Cardiac muscle cell (in vitro differentiated cells and primary cell): ENCODE data around the gene CRTC1. TPM values are rescaled to one million over a fixed set of nuclear protein-coding genes. Genes with fewer than 3 reads are reported as not detected.

Experiments
- DNase-seq, 2 donors: peaks; one replicate each; pipeline versions ENCODE4 v3.0.0 to v3.0.0-alpha.2; 2010 to 2017; ENCODE audit warnings: low read depth in 1 of 2, low spot score in 1 of 2
- H3K27ac ChIP-seq: fragments of 200-600 bp; sonication (generic); 2 replicates; pipeline ENCODE4 v1.5.1; 2016
- H3K27me3 ChIP-seq: fragments of 200-600 bp; sonication (generic); 2 replicates; pipeline ENCODE4 v1.6.0; 2016; ENCODE audit warnings: control low read depth
- H3K36me3 ChIP-seq: fragments of 200-600 bp; sonication (generic); 2 replicates; pipeline ENCODE4 v1.5.1; 2016; ENCODE audit warnings: control low read depth
- H3K4me1 ChIP-seq: fragments of 200-600 bp; sonication (generic); 2 replicates; pipeline ENCODE4 v1.8.1; 2017; ENCODE audit warnings: low read depth, mild to moderate bottlenecking, mixed run types
- H3K4me3 ChIP-seq: fragments of 200-600 bp; sonication (generic); 2 replicates; pipeline ENCODE4 v1.5.1; 2016; ENCODE audit warnings: mild to moderate bottlenecking
- H3K9me3 ChIP-seq: fragments of 200-600 bp; sonication (generic); 2 replicates; pipeline ENCODE4 v1.5.1; 2017; ENCODE audit warnings: low read depth, mild to moderate bottlenecking, control low read depth
- polyA plus RNA-seq: library from polyadenylated mRNA; unstranded; fragments of >200 nt; fragmentation: Nextera tagmentation; extraction: Ambion mirVana; gene quantifications from 2 replicates; pipeline ENCODE4 v1.2.1, GENCODE V29; 2016
- total RNA-seq: library from RNA; depleted of rRNA; stranded (reverse); fragments of >200 nt; gene quantifications from 2 replicates; pipeline ENCODE4 v1.2.3, GENCODE V29; 2016
- TF ChIP-seq, protein P1 (sequence below): IDR thresholded peaks from 2 replicates; pipeline ENCODE4 v1.5.1; 2012; ENCODE audit warnings: low read depth, mild to moderate bottlenecking, low read length

The CRTC1 gene
- total and polyA plus RNA-seq, 2 experiments from 2014 or later: 4.0 to 13.8 TPM

DNA sequence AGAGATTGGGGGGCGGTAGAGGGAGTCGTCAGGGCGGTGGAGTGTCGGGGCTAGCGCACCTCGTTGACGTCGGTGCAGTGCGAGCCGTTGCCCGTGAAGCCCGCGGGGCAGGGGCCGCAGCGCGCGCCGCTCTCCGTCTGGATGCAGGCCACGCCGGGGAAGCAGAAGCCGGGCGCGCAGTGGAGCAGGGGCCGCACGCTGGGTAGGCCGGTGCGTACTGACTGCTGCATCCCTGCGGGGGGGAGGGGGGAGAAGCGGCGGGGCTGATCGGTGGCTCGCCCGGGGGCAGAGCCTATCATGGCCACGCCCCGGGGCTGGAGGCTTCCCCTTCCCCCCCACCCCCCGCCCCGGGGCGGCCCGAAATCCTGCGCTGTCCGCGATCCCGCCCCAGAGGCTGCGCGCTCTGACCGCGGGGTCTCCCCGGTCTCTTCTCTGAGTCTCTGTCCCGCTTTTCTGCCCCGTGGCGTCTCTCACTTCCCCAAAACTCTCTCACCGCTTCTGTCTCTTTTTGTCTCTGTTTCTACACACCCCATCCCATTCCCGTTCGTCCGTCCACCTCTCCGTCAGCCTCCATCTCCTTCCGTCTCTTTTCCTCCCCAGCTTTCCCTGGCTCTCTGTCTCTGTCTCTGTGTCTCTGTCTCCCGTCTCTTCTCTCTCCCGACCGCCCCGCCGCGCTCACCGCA, 106.5 kb downstream of the CRTC1 start:
- H3K27me3 ChIP-seq: peaks cover 100% of the 10 kb centered on the region
- peak; percentile 32 to 40 for DNase-seq
- TF ChIP-seq, protein P1, sequence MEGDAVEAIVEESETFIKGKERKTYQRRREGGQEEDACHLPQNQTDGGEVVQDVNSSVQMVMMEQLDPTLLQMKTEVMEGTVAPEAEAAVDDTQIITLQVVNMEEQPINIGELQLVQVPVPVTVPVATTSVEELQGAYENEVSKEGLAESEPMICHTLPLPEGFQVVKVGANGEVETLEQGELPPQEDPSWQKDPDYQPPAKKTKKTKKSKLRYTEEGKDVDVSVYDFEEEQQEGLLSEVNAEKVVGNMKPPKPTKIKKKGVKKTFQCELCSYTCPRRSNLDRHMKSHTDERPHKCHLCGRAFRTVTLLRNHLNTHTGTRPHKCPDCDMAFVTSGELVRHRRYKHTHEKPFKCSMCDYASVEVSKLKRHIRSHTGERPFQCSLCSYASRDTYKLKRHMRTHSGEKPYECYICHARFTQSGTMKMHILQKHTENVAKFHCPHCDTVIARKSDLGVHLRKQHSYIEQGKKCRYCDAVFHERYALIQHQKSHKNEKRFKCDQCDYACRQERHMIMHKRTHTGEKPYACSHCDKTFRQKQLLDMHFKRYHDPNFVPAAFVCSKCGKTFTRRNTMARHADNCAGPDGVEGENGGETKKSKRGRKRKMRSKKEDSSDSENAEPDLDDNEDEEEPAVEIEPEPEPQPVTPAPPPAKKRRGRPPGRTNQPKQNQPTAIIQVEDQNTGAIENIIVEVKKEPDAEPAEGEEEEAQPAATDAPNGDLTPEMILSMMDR: no peak
- H3K4me1 ChIP-seq: no peaks in the 10 kb centered on the region
- H3K4me3 ChIP-seq: no peak overlapping the region
- H3K9me3 ChIP-seq: no peaks in the 10 kb centered on the region
- H3K36me3 ChIP-seq: no peaks in the 10 kb centered on the region
- no peak overlapping the region for H3K27ac ChIP-seq

DNA sequence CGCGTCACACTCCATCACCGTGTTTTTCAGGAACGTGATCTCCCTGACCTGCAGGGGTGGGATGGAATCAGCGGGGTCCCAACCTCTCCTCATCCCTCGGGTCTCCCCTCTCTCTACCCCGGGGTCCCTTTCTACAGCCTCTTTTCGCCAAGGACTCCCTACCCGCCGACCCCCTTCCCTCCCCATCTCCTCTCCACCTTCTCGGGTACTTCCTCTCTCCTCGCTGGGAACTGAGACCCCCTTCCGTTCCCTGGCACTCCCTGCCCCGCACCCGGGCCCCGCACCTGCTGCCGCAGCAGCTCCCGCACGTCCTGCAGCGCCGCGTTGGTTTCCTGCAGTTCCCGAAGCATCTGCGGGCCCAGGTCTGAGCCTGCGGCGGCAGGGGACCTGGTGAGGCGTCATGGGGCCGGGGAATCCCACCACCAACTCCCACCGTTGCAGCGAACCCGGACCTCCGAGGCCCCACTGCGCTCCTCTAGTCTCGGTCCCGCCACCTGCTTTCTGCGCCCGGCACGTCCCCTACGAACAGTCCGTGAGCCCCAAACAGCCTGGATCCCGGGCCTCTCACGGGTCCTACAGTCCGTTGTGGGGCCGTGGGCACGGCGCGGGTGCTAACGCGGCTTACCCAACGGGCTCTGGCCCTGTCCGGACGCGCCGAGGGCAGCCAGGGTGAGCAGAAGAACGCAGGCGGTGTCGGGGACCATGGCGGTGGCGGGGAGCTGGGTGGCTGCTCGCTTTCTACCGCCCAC, 107.3 kb downstream of the CRTC1 start, which contains the start of gene COMP:
COMP (minus strand) TSS at position 740 of the 749 bp plus-strand sequence; CDS start at position 704, 36 bp downstream.
- Histone ChIP-seq H3K36me3 (no peaks in the 10 kb centered on the region), H3K27ac (no peak within 1 kb of the TSS), H3K4me1 (no peaks in the 10 kb centered on the region), H3K9me3 (no peaks in the 10 kb centered on the region), H3K27me3 (peaks cover 100% of the 10 kb centered on the region), H3K4me3 (no peak within 1 kb of the TSS)
- no peak for DNase-seq
- TF ChIP-seq, protein P1: no peak

DNA sequence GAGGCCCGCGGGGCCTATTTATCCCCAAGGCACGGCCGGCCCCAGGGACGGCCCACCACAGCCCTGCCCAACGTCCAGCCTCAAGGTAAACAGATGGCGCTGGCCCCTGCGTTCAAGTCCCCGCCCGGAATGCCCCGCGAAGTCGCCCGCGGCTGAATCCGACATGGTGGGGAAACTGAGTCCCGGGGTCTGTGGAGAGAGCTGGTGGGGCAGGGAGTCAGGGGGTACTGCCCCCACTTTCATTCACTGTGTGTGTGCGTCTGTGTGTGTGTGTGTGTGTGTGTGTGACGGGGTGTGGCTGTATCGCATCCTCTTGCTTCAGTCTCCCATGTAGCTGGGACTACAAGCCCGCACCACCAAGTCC, 107.8 kb downstream of the CRTC1 start:
- no peaks in the 10 kb centered on the region for H3K4me1 ChIP-seq
- DNase-seq: no peak
- H3K27me3 ChIP-seq: peaks cover 100% of the 10 kb centered on the region
- no peak overlapping the region for H3K4me3 ChIP-seq
- TF ChIP-seq, protein P1: no peak
- H3K27ac ChIP-seq: no peak overlapping the region
- H3K9me3 ChIP-seq: no peaks in the 10 kb centered on the region
- H3K36me3 ChIP-seq: no peaks in the 10 kb centered on the region

DNA sequence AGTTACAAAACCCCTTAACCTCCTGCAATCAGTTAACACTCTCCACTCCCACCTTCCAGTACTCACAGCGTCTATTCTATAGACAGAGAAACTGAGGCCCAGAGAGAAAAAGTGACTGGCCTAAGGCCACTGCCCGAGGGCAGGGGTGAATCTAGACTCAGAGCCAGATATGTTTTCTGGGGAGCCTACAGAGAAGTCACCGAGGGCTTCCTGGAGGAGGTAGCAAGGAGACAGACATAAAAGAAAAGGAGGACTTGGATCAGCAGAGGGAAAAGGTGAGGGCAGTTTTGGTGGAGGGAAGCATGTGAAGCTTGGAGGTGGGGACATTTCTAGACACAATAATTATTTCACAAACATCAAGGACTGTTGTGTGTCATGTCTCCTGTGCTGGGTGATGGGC, 109.2 kb downstream of the CRTC1 start:
- TF ChIP-seq, protein P1: no peak
- Histone ChIP-seq H3K9me3 (no peaks in the 10 kb centered on the region), H3K27ac (no peak overlapping the region), H3K4me1 (no peaks in the 10 kb centered on the region), H3K36me3 (no peaks in the 10 kb centered on the region), H3K27me3 (peaks cover 99% of the 10 kb centered on the region), H3K4me3 (no peak overlapping the region)
- DNase-seq: no peak

DNA sequence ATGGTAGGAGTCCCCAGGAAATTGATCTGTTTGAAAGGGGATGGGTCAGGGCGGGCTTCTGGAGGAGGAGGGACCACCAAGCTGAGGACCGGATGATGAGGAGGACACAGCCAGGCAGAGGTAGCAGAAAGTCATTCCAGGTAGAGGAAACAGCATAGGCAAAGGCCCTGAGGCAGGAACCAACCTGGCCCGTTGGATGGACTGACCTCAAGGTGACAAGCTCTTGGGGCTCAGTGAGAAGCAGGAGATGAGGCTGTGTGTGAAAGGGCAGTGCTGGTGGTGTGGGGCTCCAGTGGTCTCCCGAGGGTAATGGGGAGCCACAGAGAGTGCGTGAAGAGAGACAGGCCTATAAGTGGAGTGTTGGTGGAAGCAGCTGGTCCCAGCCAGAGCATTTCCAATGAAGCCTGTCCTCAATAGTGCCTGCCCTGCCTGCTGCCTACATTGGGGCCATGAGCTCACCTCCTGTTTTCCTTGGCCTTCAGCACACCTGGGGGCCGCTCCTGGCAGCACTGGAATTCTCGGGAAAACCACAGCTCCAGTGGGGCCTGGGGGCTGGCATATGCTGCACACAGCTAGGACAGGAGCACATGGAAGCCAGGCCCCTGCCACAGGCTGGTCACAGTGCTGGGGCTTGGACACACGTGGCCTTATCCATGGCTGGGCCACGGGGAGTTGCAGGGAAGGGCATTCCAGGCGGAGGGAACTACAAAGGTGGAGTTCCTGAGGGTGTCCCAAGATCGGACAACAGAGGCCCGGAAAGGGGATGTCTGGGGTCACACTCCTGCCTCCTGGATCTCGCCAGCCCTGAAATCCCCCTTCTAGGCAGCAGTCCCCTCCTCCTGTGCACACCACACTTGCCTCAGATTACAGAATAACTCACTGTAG, 109.9 kb downstream of the CRTC1 start:
- Histone ChIP-seq H3K4me1 (no peaks in the 10 kb centered on the region), H3K27ac (no peak overlapping the region), H3K9me3 (no peaks in the 10 kb centered on the region), H3K4me3 (no peak overlapping the region), H3K36me3 (no peaks in the 10 kb centered on the region), H3K27me3 (peaks cover 99% of the 10 kb centered on the region)
- TF ChIP-seq, protein P1: no peak
- DNase-seq: no peak
